Body of pancreas (tissue), 4 donors: ENCODE measurements around the gene ELAVL2. TPM values are rescaled to one million over a fixed set of nuclear protein-coding genes. Genes with fewer than 3 reads are reported as not detected.

Experiments
- ATAC-seq: fragments of 150-250 bp; one replicate; pipeline ENCODE4 v1.9.1; 2016
- DNase-seq, 4 donors: peaks; one replicate each; pipeline ENCODE4 v3.0.0-alpha.2; 2019
- H3K27ac ChIP-seq, 4 donors: fragments of 200-600 bp; sonication (generic); 1 replicate in 3 of 4; 2 replicates in 1 of 4; pipeline versions ENCODE4 v1.5.1 to v1.6.1; 2016 to 2019; ENCODE audit warnings: mild to moderate bottlenecking in 1 of 4, mixed read lengths in 1 of 4, moderate library complexity in 1 of 4
- H3K27me3 ChIP-seq, 2 donors: fragments of 200-600 bp; sonication (generic); one replicate each; pipeline ENCODE4 v1.6.0; 2016; ENCODE audit warnings: mild to moderate bottlenecking in 1 of 2
- H3K36me3 ChIP-seq, 2 donors: fragments of 200-600 bp; sonication (generic); replicated peaks in 1 of 2; 2 replicates each; pipeline ENCODE4 v1.5.1; 2016; ENCODE audit warnings: low read depth in 2 of 2; ENCODE audit not compliant: insufficient read depth in 1 of 2
- H3K4me1 ChIP-seq: fragments of 200-600 bp; sonication (generic); one replicate; pipeline ENCODE4 v1.6.0; 2016
- H3K4me3 ChIP-seq, 2 donors: fragments of 200-600 bp; sonication (generic); 1 replicate in 1 of 2; 2 replicates in 1 of 2; pipeline ENCODE4 v1.5.1; 2016 to 2019
- H3K9me3 ChIP-seq, 3 donors: fragments of 200-600 bp; sonication (generic); 1 replicate in 2 of 3; 2 replicates in 1 of 3; pipeline ENCODE4 v1.5.1; 2016
- POLR2A ChIP-seq, 3 donors: fragments of 450-650 bp; IDR thresholded peaks; one replicate each; pipeline ENCODE4 v1.6.1; 2016; ENCODE audit warnings: antibody characterized with exemption in 3 of 3, mild to moderate bottlenecking in 2 of 3
- WGBS, 2 donors: methylation state at CpG; one replicate each; pipeline ENCODE4 v1.1.5; 2017; 5-methylcytosine and 5-hydroxymethylcytosine counted together
- intact Hi-C: fragments of 100-400 bp; cut with DNase I; formaldehyde crosslinking; loops from one replicate; pipeline ENCODE4 v1.15.1; 2023
- total RNA-seq, 2 donors: library from RNA; depleted of rRNA; stranded (reverse); fragments of >200 nt; gene quantifications; one replicate each; pipeline ENCODE4 v1.1.0, GENCODE V29; 2016
- TF ChIP-seq, protein P1 (sequence below), 7 experiments: fragments of 450-650 bp in 4 of 7; fragments of 200-600 bp in 3 of 7; sonication (generic) in 3 of 7; IDR thresholded peaks; one replicate each; pipeline ENCODE4 v1.5.1; 2016 to 2019; ENCODE audit warnings: antibody characterized with exemption in 7 of 7

ELAVL2 gene
- total RNA-seq, 2 donors from 2014 or later = not detected

DNA sequence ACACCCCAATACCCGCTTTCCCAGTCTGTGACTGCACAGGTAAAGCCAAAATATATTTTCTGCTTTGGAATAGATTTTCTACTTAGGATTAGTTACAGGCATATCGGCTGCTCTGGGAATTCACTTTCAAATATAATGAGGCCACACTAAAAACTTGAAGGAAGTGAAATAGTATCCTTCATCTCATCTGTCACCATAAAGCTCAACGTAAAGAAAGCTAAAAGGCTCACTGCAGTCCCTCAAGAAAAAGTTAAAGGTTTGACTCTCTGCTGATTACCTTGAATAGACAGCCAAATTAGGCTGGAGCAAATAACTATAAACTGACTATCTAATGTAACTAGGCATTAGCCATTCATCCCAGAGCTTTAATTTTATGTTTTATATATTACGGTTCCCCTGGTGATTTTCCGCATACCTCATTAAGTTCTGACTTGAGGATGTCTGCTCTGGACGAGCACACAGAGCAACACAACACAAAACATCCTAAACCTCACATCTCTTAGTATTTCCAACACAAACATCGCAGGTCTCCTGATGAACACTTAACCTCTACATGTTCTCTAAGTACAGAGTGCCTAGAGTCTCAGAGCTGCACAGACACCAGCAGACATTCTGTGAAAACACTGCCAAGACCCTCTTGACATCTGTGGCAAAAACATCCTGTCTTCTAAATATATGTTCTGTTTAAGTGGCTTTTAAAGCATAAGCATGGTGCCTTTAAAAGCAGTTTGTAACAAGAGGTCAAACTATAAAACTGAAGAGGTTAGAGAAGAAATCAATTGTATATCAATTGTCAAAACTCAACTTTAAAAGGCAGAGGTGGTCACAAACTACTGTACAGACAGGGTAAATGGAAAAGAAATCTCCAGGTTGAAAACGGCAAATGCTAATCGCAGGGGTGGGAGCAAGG, 35.4 kb downstream of the ELAVL2 start:
- Histone ChIP-seq H3K27ac (no peak overlapping the region), H3K4me3 (no peak overlapping the region), H3K36me3 (no peaks in the 10 kb centered on the region), H3K27me3 (no peaks in the 10 kb centered on the region), H3K4me1 (no peaks in the 10 kb centered on the region), H3K9me3 (no peaks in the 10 kb centered on the region)
- intact Hi-C loops = no loop called here
- no peak for ATAC-seq
- no peak for TF ChIP-seq POLR2A (IDR thresholded peaks at IDR 0.05)
- TF ChIP-seq, protein P1, sequence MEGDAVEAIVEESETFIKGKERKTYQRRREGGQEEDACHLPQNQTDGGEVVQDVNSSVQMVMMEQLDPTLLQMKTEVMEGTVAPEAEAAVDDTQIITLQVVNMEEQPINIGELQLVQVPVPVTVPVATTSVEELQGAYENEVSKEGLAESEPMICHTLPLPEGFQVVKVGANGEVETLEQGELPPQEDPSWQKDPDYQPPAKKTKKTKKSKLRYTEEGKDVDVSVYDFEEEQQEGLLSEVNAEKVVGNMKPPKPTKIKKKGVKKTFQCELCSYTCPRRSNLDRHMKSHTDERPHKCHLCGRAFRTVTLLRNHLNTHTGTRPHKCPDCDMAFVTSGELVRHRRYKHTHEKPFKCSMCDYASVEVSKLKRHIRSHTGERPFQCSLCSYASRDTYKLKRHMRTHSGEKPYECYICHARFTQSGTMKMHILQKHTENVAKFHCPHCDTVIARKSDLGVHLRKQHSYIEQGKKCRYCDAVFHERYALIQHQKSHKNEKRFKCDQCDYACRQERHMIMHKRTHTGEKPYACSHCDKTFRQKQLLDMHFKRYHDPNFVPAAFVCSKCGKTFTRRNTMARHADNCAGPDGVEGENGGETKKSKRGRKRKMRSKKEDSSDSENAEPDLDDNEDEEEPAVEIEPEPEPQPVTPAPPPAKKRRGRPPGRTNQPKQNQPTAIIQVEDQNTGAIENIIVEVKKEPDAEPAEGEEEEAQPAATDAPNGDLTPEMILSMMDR (IDR thresholded peaks at IDR 0.05) = no peak
- no peak for DNase-seq
- 54 to 61% methylated on average over 9 of the region's 9 CpGs for WGBS, 2 donors

DNA sequence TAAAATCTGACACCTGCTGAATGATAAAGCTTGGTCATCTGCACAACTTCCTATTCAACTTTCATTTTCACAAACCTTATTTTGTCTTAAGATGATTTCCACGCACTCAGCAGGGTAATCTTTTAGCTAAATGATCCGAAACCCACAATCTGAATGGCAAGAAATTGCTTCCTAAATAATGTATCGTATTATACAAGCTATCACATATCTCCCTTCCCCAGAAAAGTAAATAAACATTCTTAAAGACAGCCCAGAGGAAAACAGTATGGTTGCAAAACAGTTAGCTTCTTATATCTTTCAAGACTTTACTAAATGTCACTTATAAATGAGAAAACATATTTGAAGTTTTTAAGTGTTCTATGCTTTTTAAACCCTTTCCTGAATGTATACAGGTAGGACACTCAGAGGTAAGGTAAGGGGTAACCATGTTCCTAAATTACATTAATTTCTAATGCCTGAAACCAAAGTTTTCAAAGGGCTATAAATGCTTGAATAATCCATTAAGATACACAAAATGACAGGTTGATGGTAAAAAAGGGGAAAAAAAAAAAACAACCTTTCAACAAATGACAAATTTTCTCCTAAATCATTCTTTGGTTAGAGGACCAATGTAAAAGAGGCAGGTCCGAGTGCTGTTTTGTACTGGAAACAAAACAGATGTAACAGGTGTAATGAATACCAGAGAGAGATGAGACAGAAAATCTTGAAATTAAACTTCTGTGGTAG, 36.3 kb downstream of the ELAVL2 start:
- Histone ChIP-seq H3K4me1 (no peaks in the 10 kb centered on the region), H3K9me3 (no peaks in the 10 kb centered on the region), H3K4me3 (no peak overlapping the region), H3K36me3 (no peaks in the 10 kb centered on the region), H3K27ac (no peak overlapping the region), H3K27me3 (no peaks in the 10 kb centered on the region)
- no peak for TF ChIP-seq POLR2A (IDR thresholded peaks at IDR 0.05)
- TF ChIP-seq, protein P1 (IDR thresholded peaks at IDR 0.05) = no peak
- WGBS, 2 donors = 52 to 56% methylated on average over 4 of the region's 4 CpGs
- DNase-seq (no peak), ATAC-seq (no peak)
- intact Hi-C loops = no loop called here

DNA sequence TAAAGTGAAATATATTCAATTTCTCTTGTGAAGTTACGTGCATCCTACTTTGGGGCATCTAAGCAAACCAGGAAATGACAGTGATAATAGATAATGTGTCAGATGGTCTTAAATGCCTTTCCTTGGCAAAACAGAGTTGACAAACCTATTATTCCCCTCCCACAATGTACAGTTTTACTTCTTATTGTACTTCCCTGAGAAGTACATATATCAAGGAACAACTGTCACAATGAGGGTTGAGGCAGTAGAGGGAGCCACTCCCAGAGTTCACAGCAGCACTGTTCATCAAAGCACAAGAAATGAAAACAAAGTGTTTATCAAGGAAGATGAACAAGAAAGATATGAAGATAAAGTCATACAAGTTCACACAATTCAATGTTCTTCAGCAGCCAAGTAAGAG, 41.1 kb downstream of the ELAVL2 start:
- H3K27ac ChIP-seq = no peak overlapping the region
- no peak overlapping the region for H3K4me3 ChIP-seq
- TF ChIP-seq POLR2A (IDR thresholded peaks at IDR 0.05) = no peak
- TF ChIP-seq, protein P1 (IDR thresholded peaks at IDR 0.05) = no peak
- H3K9me3 ChIP-seq = no peaks in the 10 kb centered on the region
- H3K27me3 ChIP-seq = no peaks in the 10 kb centered on the region
- 80 to 85% methylated on average over 1 of the region's 1 CpG for WGBS, 2 donors
- H3K36me3 ChIP-seq = no peaks in the 10 kb centered on the region
- no peak for DNase-seq
- H3K4me1 ChIP-seq = no peaks in the 10 kb centered on the region
- no peak for ATAC-seq
- intact Hi-C loops = no loop called here

DNA sequence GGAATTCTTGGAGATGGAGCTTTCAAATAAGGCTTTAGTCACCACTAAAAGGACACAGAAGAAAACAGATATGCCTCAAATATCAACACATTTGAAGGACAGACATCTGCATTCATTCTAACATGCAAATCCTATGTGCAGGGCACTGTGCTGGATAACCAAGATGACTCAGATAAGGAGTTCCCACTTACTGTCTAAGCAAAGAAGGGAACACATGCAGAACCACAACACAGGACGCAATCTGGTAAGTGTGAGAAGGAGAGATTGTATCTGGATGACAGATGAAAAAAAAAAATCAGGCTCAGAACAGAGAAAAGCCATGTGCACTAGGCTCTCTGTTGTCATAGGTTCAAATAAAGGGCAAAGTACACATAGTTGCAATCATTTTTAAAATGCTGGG, 42.5 kb downstream of the ELAVL2 start:
- H3K9me3 ChIP-seq = no peaks in the 10 kb centered on the region
- no peak overlapping the region for H3K27ac ChIP-seq
- no peaks in the 10 kb centered on the region for H3K36me3 ChIP-seq
- 48 to 59% methylated on average over 1 of the region's 1 CpG for WGBS, 2 donors
- H3K27me3 ChIP-seq = no peaks in the 10 kb centered on the region
- H3K4me3 ChIP-seq = no peak overlapping the region
- intact Hi-C loops = no loop called here
- ATAC-seq (no peak), DNase-seq (no peak)
- H3K4me1 ChIP-seq = no peaks in the 10 kb centered on the region
- TF ChIP-seq, protein P1 (IDR thresholded peaks at IDR 0.05) = no peak
